Gastrocnemius medialis (tissue), 4 donors: ENCODE data around the gene HS3ST4.

Experiments
- POLR2A ChIP-seq, 2 donors: fragments of 450-650 bp; IDR thresholded peaks; one replicate each; pipeline ENCODE4 v1.6.1; 2017; ENCODE audit warnings: antibody characterized with exemption in 2 of 2, mild to moderate bottlenecking in 2 of 2, moderate library complexity in 2 of 2
- TF ChIP-seq, protein P1 (sequence below), 5 experiments: fragments of 450-650 bp in 3 of 5; fragments of 200-600 bp in 2 of 5; sonication (generic) in 2 of 5; IDR thresholded peaks in 4 of 5; conservative IDR thresholded peaks in 1 of 5; 1 replicate in 4 of 5; 2 replicates in 1 of 5; pipeline ENCODE4 v1.5.1; 2016 to 2019; ENCODE audit warnings: antibody characterized with exemption in 5 of 5, mild to moderate bottlenecking in 3 of 5, moderate library complexity in 3 of 5

GRCh38 chr16:26161461-26162180 lies 469.9 kb downstream of the HS3ST4 start:
- TF ChIP-seq, protein P1, sequence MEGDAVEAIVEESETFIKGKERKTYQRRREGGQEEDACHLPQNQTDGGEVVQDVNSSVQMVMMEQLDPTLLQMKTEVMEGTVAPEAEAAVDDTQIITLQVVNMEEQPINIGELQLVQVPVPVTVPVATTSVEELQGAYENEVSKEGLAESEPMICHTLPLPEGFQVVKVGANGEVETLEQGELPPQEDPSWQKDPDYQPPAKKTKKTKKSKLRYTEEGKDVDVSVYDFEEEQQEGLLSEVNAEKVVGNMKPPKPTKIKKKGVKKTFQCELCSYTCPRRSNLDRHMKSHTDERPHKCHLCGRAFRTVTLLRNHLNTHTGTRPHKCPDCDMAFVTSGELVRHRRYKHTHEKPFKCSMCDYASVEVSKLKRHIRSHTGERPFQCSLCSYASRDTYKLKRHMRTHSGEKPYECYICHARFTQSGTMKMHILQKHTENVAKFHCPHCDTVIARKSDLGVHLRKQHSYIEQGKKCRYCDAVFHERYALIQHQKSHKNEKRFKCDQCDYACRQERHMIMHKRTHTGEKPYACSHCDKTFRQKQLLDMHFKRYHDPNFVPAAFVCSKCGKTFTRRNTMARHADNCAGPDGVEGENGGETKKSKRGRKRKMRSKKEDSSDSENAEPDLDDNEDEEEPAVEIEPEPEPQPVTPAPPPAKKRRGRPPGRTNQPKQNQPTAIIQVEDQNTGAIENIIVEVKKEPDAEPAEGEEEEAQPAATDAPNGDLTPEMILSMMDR (IDR thresholded peaks at IDR 0.05 in 4 of 5, conservative IDR thresholded peaks at IDR 0.05 in 1 of 5) = no peak
- no peak for TF ChIP-seq POLR2A (IDR thresholded peaks at IDR 0.05)
